Effector CD8-positive, alpha-beta T cell (primary cell): ENCODE measurements around the gene CD99.
"Not testable (repeated sequence)": the region's sequence is repeated elsewhere in the genome, so short reads cannot be mapped to it uniquely, and the experiment has no call there.

Experiments used
- DNase-seq: peaks from one replicate; lab custom pipeline; 2025; lab: John Stamatoyannopoulos, UW

CD99 gene

DNA sequence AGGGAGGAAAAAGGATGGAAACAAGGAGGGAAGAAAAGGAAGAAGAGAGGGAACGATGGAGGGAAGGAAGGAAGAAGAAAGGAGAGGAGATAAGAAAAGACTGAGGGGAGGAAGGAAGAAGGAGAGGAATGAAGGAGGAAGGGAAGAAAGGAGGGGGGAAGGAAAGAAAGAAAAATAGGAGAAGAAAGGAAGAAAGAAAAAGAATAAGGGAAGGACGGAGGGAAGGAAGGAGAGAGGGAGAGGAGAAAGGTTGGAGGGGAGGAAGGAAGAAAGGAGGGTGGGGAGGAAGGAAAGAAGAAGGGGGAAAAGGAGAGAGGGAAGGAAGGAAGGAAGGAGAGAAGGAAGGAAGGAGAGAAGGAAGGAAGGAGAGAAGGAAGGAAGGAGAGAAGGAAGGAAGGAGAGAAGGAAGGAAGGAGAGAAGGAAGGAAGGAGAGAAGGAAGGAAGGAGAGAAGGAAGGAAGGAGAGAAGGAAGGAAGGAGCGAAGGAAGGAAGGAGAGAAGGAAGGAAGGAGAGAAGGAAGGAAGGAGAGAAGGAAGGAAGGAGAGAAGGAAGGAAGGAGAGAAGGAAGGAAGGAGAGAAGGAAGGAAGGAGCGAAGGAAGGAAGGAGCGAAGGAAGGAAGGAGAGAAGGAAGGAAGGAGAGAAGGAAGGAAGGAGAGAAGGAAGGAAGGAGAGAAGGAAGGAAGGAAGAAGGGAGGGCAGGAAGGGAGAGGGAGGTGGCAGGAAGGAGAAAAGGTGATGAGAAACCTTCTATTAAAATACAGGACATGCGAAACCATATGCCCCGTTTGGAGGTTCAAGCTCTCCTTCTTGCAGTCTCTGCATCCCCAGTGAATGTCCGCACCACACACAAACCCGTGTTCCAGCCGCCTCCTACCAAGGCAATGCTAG, 82.3 kb downstream of the CD99 start:
- DNase-seq = not testable (repeated sequence)

- no peak for DNase-seq
Observed at GRCh38 chrX:2774057-2774456, 83.0 kb downstream of the CD99 start.

DNA sequence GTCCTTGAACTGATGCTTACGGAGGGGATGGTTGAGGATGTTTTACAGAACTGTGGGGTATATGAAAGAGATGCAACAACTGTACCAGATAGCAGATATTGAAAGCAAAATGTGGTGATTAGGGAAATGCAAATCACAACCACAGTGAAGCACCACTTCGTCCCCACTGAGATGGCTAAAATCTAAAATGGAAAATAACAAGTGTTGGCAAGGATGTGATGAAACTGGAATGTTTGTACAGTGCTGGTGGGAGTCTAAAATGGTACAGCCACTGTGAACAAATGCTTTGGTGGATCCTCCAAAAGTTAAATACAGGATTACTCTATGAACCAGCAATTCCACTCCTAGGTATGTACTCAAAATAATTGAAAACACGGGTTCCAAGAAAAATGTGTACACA, 83.7 kb downstream of the CD99 start:
- no peak for DNase-seq

GRCh38 chrX:2780472-2781225, 89.6 kb downstream of the CD99 start:
- not testable (repeated sequence) for DNase-seq

DNA sequence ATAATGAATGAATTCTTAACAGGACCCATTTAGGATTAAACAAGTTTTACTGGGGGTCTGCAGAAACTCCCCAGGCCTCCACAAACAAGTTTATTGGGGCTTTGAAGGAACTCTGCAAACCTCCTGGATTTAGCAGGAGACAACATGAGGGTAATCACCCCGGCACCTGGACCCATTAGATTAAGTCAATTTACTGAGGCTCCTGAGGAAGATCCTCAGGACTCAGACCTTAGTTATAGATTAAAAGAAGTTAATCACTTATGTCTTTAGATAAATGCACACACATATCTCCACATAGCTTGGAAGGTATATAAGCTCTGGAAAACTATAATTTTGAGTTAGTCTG, 90.1 kb downstream of the CD99 start:
- no peak for DNase-seq

- no peak for DNase-seq
Observed at GRCh38 chrX:2781698-2782097, 90.6 kb downstream of the CD99 start.

GRCh38 chrX:2782171-2782570, 91.1 kb downstream of the CD99 start:
- DNase-seq = no peak

DNA sequence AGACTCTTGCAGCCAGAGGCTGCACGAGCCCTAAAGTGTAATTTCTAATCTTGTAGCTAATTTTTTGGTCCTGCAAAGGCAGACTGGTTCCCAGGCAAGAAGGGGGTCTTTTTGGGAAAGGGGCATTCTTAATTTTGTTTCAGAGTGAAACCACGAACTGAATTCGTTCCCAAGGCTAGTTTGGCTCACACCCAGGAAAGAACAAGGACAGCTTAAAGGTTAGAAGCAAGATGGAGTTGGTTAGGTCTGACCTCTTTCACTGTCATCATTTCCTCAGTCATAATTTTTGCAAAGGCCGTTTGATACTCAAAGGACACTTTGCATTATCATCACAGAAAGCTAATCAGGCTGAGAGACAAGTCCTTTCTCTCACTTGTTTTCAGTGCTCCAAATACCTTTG, 91.7 kb downstream of the CD99 start:
- DNase-seq = no peak

- no peak for DNase-seq
Observed at GRCh38 chrX:2784026-2784425, 92.9 kb downstream of the CD99 start.

- no peak for DNase-seq
Observed at GRCh38 chrX:2785538-2785937, 94.4 kb downstream of the CD99 start.

GRCh38 chrX:2788980-2789379, 97.9 kb downstream of the CD99 start:
- DNase-seq = no peak

- DNase-seq = no peak
Observed at GRCh38 chrX:2789569-2789968, 98.5 kb downstream of the CD99 start.
